IPS-NIHi7 (cell line): ENCODE results near the gene WDR5.

Source experiments
- DNase-seq: peaks from one replicate; pipeline ENCODE4 v3.0.0; 2012; ENCODE audit warnings: mixed read lengths; ENCODE audit errors: extremely low spot score

WDR5 gene

DNA sequence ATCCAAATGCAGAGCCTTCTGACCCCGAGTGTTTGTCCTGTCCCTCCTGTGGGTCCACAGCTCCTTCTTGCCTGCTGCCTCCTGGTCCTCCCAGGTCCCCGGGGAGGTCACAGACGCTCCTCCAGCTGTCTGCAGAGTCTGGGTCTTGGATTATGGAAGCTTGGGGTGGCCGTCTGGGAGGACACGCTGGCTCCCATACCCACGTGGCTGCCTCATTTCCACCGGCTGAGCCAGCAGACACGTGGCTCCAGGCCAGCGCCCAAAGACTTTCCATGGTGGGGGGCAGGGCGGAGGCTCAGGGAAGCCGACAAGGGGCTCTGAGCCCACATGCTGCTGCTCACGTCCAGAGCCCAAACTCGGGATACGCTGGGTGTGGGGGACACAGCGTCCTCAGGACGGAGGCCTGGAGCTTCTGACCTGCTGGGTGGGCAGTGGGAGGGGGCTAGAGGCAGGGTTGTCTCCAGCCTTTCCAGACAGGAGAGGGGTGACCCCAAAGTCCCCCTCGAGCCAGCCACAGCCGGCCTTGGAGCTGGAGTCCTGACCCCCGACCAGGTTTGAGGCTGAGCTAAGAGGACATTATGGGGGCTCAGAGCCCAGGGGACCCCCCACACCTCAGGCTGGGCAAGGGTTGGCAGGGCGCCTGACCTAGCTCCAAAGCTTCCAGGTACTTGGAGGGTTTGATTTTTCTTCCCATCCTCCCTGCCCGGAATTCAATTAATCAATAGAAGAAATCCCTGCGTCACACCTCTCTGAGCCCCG lies 52.7 kb downstream of the WDR5 start:
- no peak for DNase-seq

DNA sequence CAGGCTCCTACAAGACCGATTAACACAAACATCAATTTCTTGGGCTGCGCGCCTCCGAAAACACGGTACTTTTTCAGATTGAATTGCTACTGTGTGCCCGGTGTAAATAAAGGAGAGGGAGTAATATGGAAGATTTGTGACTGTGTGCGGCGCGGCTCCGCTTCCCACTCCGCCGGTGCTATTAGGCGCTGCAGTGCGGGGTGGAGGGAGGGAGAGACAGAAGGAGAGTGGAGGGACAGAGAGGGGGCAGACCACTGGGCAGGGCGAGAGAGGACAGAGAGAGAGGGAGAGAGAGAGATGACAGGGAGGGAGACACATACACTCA lies 53.2 kb downstream of the WDR5 start:
- DNase-seq = no peak

DNA sequence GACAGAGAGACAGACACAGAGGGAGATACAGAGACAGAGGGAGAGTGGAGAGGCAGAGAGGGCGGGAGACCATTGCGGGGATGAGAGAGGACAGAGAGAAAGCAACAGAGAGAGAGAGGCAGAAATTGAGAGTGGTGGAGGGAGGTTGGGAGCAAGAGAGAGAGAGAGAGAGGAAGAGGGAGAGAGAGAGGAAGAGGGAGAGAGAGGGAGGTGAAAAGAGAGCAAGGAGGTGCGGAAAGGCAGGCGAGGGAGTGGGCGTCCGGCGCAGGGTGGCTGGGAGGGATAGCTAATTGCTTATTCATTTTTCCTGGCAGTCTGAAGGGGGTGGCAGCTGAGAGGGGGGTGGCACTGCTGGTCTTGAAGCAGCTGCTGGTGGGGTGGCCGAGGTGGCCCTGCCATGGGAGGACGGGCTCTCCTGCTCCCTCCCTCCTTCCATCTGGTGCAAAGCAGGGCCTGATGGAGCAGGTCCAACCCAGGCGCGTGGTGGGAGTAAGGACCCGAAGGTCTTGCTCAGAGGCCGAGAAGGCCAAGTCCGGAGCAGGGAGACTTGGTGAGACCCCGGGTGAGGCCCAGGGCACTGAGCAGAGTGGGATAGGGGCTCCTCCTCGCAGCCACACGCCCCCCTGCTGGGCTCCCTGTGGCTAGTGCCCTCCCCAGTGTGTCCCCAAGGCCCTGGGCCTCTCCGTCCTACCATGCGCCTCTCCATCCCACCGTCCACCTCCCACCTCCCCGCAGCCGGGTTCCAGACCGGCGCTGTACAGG lies 53.8 kb downstream of the WDR5 start:
- no peak for DNase-seq

DNA sequence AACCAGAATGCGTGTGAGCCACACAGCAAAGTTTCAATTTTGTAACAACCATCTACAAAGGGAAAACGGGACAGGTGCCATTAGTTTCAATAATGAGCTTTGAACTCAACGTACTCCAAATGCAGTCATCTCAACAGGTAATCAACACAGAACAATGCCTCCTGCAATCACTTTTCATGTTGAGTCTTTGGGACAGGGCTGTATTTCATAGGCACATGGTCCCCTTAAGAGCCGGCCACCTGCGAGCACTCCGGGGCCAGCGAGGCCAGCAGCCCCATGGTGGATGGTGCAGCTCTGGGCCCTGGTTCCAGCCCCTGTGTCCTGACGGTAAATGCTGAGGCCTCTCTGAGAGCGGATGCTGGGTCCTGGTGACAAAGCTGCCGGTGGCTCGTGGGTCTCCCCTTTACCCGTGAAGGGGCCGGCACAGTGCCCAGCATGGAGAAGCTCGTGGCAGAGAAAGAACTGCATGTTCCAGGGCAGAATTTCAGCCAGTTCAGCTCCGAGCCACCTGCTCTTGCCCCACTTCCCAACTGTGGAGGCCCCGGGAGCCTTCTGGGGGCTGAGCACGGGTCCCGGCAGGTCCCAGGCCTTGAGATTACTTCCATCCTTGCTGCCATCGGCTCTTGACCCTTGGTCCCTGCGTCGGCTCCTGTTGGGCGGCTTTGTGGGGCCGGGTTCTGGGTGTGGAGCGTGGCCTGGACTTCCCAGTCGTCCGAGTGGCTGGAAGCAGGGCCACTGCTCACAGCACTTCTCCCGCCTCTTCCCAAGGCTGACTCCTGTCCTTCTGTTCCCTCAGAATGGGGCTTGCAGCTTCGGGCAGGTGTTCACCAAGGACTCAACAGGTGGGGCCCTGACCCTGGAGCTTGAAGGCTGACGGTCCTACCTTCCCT lies 54.6 kb downstream of the WDR5 start:
- no peak for DNase-seq

DNA sequence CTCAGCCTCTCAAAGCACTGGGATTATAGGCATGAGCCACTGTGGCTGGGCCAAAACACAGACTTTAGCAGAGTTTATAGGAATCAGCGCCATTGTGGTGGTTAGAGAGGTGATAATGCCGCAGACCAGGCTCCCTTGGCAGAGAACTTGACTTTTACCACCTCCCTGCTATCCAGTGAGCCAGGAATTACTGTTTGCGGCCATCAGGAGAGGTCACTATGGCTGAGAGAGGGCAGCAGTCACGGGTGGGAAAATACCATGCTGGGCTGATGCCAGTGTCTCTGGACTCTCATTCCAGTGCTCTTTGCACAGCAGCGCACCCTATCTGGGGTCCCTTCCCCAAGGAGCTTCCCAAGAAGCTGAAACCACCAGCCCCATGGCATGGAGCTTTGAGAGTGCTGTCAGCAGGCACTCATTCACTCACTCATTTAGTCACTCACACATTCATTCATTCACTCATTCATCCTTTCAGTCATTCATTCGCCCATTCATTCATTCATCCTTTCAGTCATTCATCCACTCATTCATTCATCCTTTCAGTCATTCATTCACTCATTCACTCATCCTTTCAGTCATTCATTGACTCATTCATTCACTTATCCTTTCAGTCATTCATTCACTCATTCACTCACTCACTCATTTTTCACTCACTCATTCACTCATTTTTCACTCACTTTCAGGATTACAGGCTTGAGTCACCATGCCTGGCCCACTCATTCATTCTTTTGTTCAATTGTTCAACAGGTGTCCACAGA lies 55.8 kb downstream of the WDR5 start:
- DNase-seq = no peak

DNA sequence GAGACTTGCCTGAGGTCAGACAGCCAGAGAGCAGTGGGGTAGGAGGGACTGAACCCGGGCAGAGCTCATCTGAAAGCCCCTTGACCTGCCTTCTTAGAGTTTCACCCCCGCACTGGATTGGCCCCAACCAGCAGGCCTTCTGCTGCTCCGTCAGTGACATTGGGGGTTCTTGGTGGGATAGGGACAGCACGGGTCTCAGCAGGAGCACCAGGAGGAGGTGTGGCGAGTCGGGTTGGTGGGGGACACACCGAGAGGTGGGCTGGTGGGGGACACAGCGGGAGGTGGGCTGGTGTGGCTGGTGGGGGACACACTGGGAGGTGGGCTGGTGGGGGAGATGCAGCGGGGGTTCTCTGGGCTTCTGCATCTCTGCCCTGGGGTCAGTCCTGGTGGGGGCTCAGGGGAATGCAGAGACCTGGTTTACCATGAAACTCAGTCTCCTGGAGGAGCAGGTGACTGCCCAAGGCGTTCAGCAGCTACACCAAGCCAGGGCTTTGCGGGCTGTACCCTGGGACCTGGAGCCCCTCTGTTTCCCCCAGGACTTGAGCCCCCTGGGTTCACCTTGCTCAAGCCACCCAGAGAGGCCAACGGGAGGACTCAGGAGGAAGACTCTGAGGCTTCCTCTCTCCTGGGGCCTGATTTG lies 56.5 kb downstream of the WDR5 start:
- no peak for DNase-seq

DNA sequence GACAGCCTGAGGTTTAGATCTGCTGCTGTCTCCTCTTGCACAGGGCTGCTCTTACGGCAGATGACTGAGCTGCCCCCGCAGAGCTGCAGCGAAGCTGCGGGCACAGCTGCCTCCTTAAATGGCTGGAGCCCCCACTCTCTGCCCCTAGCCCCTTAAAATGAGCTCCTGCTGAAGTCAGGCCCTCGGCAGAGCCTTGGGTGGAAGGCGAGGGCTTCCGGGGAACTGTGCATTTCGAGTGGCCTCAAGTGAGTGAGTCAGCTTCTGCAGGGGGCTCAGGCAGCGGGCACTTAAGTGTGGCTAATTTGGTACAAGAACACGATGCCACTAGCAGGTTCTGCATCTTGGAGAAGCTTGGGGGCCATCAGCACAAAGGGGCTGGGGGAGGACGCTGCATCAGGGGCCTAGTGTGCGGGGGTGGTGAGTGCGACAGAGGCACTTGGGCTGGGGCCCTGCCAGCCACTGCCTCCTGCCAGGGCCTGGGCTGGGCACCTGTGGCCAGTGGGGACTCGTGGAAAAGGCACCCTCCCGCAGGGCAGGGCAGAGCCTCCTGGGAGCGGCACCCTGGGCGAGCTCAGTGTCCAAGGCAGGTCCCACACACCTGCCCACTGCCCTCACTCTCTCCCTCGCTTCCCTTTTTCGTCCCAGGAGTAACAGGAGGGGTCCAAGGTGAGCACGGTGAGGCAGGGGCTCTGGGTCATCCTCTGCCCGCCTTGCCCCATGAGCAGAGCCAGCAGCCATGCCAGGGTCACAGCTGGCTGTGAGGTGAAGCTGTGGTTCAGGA lies 57.3 kb downstream of the WDR5 start:
- no peak for DNase-seq

DNA sequence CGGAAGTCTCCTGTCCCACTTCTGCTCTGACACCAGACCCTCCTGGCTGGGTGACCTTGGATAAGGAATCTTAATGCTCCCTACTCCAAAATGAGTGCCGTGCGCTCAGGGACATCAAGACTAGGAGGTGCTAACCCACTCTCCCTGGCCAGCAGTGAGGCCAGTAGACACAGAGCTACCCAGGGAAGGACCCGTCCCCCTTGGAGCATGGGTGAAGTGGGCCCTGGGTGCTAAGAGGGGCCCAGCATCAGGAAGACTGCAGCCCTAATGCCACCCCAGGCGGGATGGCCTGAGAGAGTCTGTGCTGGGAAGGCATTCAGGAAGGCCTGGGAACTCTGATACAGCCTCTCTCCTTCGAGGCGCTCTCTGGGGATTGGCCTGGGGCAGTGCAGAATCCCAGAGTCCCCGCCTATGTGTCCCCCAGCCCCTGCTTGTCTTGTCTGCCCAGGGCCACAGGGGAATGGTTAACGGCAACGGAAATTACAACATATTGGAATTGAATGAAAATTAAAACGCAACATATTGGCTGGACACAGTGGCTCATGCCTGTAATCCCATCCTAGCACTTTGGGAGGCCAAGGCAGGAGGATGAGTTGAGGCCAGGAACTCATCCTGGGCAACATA lies 58.1 kb downstream of the WDR5 start:
- no peak for DNase-seq

DNA sequence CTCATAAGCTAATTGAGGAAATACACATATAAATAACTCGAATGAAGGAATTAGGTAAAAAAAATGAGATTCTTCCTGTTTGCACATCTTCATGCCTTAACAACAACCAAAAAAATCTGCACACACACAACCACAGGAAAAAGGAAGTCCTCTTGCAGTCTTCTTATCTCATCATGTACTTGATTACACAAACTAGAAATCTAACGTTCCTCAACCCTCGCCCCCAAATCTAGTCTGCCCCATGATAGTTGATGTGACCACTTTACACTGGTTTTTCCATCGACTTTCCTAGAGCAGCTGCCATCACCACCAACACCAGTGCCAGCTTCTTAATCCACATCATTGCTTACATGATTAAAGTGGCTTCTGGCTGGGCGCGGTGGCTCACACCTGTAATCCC lies 59.7 kb downstream of the WDR5 start:
- no peak for DNase-seq

DNA sequence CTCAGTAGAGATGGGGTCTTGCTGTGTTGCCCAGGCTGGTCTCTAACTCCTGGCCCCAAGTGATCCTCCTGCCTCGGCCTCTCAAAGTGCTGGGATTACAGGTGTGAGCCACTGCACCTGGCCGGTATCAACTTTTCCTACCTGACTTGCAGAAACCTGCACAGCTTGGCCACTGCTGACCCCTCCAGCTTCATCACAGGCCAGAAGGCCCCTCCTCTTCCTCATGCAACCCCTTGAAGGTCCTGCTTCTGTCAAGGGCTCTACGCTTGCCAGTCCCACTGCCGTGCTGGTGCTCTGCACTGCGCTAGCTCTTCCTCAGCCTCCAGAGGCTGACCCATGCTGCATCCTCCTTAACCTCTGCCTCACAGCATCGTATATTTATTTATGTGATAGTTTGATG lies 61.0 kb downstream of the WDR5 start:
- no peak for DNase-seq

DNA sequence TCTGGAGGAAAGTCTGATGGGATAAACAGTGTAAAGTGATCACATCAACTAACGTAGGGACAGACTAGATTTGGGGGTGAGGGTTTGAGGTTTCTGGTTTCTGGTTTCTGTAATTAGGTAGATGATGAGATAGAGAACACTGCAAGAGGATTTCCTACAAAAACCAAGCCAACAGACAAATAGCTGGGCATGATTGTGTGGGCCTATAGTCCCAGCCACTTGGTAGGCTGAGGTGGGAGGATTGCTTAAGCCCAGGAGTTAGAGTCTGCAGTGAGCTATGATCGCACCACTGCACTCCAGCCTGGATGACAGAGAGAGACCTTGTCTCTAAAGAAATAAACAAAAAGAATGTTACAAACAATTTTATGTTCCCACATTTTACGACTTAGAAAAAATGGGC lies 62.9 kb downstream of the WDR5 start:
- no peak for DNase-seq

DNA sequence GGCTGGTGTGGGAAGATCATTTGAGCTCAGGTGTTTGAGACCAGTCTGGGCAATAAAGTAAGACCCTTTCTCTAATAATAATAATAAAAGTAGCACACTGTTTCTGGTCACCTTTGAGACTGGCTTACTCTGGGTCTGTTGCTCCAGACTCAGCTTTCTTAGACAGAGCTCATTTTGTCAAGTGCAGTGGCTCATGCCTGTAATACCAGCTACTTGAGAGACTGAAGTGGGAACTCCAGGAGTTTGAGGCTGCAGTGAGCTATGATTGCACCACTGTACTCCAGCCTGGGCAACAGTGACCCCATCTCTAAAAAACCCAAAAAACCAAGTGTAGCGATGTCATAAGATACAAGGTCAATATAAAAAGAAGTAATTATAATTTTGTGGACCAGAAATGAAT lies 64.8 kb downstream of the WDR5 start:
- DNase-seq = no peak

DNA sequence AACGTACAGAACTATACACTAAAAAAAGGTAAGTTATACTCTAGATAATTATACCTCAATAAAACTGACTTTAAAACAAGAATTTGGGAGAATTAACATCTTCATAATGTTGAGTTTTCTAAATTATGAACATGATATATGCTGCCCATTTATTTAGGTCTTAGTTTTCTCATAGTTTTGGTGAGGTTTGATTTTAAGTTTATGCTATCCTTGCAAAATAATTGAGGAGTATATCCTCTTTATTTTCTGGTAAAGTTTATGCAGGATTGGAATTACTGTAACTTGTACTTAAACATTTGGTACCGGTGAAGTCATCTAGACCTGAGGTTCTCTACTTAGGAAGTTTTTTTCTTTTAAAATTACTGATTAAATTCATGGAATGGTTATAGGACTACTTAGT lies 67.3 kb downstream of the WDR5 start:
- no peak for DNase-seq

DNA sequence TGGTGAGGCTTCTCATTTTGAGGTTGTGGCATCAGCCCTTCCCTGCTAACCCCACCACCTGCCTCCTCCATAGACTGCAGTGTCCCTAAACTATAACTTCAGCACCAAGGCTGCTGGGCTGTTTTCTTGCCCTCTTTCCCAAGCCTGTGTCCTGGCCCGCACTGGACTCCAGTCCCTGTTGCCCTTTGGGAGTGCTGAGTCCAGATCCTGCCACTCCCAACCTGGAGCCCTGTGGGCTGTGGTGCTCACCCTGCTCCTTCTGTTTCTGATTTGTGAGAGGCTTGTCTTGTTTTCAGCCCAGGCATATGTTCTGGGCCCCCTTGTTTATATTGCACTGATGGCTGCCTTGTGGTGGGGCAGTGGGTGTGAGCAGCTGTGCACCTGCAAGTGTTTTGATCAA lies 68.2 kb downstream of the WDR5 start:
- DNase-seq = no peak

DNA sequence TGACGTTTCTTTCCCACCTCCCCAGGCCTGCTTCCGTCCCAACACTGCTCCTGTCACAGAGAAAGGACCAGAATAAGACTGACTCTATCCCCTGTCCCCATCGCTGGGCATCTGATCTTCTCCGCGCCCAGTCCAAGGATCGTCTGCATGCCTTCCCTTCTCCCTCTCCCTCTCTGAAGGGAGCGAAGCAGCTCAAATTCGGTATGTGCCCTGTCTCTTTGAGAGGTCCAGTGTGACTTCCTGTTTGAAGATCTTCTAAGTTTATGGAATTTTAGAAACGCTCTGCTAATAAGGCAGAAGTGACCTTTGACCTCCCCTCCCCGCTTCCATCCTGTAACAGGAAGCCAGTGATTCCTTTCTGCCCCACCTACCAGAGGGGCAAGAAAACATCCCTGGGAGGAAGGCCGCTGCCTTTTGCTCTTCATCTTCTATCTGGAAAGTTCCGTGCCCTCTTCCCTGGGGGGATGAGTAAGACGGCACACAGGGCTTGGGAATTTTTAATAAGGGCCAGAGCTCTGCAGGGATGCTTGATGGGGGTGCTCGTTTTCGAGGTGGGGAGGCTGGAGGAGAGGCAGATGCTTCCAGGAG lies 69.2 kb downstream of the WDR5 start:
- DNase-seq = no peak

DNA sequence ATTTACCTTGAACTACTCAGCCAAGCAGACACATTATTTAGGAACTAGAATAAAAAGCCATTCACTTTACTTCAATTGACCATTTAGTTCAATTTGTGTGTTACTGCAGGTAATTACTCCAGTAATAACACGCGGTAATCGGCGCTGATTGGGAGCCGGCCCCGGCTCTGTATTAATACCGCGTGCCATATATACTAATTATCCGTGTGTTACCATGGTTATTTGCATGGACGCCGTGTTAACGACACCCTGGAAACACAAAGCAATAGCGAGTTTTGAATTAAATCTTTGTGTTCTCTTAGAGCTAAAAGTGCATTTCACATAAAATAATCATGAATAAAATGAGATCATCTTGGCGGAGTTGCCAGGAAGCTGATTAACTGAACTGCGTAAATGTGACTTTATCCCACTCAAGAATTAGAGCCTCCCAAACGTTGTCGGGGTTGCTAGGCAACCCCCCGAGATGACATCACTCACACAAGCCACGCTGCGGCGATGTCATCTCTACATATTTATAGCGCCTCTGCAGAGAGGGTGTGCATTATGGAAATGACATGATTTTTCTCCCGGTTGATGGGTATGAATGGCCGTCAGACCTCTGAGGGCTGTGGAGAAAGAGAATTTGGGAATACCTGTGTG lies 69.9 kb downstream of the WDR5 start:
- no peak for DNase-seq

DNA sequence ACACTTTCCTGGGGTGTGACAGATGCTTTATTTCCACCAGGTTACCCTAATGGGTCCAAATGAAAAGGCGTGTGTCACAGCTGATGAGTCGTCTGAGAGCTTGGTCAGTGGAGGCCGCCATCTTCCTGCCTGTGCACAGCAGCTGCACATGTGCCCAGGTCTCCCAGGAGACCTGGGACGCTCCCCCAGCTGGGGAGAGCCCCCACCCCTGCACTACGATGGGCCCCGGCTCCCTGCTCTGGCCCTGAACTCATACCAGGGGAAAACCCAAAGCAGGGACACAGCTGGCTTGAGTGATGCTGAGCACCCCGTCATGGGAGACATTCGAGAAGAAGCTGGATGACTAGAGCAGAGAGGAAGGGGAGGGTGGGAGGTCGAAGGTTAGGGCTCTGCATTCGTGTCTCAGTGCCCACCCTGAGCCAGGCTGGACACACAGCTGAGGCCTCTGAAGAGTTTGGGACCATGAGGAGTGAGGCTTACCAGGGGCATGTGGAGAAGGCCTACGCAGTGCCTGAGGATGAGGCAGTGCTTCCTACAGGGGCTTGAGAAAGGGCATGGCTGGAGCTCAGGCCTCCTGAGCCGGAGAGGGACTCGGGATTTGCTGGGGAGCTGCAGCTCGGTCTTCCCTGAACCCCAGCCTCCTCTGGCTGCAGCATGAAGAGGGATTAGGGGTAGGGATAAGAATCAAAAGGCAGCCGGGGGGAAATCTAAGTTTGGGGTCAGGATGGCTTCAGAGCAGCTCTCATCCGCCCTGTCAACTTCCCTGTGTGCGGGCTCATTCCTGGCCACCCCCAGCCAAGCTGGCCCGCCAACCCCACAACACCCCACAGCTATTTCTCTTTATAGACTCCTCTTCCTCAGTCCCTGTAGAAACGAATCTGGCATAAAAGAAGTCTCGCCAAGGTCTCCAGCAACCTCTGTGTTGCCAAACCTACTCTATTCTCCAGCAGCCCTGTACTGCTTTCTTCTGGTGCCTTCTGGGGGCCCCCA lies 70.7 kb downstream of the WDR5 start:
- DNase-seq = no peak

DNA sequence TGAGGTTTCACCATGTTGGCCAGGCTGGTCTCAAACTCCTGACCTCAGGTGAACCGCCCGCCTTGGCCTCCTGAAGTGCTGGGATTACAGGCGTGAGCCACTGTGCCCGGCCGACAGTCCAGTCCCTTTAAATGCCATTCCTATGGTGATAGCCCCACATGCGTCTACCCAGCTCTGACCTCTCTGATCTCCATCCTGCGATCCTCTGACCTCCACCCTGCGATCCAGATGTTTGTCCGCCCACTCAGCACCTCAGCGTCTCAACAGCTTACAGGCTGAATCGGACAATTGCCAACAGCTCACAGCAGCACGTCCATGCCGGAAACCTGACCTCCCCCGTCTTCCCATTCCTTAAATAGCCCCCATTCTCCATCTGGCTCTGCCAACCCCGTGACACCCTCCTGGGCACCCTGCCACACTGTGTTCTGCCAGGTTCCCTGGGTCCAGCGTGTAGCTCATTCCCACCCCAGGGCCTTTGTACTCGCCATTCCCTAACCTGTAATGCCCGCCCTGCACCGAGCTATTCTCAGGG lies 72.5 kb downstream of the WDR5 start:
- DNase-seq = no peak
